Bone marrow (tissue), 2 donors: Measurements from ENCODE around the gene RXFP3.
"Not testable (repeated sequence)": the region's sequence is repeated elsewhere in the genome, so short reads cannot be mapped to it uniquely, and the experiment has no call there.

ENCODE experiments used
- DNase-seq, 2 donors: peaks; one replicate each; lab custom pipeline; 2025; lab: John Stamatoyannopoulos, UW

Gene RXFP3

DNA sequence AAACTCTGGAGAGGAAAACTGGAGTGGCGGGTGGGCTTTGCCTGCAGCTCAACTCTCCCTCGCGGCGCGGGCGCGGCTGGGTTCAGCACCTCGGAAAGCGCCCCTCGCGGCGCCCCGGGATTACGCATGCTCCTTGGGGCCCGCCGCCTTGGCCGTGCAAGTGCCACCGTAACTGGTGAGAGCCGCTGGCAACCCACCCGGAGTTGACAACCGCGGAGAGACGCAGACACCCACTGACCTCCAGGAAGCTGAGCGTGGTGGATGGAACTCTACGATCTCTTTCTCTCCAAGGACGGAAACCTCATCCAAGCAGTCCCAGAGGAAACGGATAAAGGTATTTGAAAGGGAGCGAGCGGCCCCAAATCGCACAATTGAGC lies 194 bp upstream of the RXFP3 start:
- no peak for DNase-seq

- no peak for DNase-seq
Measured at GRCh38 chr5:33937017-33937706, 976 bp downstream of the RXFP3 start.

DNA sequence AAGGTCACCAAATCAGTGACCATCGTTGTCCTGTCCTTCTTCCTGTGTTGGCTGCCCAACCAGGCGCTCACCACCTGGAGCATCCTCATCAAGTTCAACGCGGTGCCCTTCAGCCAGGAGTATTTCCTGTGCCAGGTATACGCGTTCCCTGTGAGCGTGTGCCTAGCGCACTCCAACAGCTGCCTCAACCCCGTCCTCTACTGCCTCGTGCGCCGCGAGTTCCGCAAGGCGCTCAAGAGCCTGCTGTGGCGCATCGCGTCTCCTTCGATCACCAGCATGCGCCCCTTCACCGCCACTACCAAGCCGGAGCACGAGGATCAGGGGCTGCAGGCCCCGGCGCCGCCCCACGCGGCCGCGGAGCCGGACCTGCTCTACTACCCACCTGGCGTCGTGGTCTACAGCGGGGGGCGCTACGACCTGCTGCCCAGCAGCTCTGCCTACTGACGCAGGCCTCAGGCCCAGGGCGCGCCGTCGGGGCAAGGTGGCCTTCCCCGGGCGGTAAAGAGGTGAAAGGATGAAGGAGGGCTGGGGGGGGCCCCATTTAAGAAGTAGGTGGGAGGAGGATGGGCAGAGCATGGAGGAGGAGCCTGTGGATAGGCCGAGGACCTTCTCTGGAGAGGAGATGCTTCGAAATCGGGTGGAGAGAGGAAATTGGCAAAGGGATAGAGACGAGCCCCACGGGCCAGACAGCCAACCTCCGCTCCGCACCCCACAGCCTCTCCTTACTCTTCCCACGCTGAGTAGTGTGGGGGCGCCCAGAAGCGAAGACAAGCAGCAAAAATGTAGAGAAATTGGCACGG lies 1.7 kb downstream of the RXFP3 start:
- DNase-seq: no peak

GRCh38 chr5:33938507-33938796 lies 2.3 kb downstream of the RXFP3 start:
- DNase-seq: no peak

DNA sequence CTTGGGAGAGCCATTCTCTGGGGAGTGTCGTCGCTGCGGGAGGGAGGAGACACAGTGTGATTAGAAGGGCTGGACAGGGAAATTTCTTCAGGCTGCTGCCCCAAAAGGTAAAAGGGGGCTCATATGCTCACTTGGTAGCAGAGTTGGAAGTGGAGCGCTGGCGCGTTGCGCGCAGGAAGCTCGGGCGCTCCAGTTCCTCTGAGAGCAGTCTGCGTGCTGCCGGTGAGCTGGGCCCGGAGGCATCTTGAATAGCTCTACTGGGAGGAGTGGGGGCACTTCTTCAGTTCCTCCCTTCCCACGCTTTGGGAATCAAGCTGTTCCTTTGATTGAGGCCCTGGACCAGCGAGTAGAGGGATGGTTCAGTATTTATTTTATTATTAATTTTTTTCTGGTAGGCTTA lies 2.7 kb downstream of the RXFP3 start:
- no peak for DNase-seq

DNA sequence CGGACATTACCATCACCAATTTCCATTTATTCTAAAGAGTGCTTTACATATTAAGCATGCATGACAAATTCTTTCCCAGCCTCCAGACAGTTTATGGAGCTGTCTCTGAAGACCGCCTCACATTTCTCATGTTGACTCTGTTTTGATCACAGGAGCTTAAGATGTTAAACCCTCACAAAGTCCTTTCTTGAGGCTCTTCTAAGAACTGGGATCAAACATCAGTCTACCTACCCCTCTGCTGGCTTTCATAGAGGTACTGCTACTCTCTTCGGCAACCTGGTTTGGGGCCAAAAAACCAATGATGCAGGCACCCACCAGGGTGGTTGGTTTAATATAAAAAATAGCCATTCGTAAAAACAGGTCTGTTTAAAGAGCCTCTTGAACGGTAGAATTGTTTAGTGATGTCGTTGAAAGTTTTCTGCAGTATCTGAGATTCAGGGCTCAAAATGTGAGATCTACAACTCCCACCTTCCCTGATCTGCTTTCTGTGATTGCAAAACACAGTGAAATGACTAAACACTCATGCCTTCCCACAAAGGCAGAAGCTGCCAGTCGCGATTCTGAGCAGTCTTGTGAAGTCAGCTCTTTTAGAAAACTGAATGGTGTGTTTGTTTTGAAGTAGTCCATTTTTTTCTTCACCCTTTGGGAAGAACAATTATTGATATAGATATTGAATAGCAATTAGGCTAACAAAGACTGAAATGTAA lies 3.5 kb downstream of the RXFP3 start:
- no peak for DNase-seq

DNA sequence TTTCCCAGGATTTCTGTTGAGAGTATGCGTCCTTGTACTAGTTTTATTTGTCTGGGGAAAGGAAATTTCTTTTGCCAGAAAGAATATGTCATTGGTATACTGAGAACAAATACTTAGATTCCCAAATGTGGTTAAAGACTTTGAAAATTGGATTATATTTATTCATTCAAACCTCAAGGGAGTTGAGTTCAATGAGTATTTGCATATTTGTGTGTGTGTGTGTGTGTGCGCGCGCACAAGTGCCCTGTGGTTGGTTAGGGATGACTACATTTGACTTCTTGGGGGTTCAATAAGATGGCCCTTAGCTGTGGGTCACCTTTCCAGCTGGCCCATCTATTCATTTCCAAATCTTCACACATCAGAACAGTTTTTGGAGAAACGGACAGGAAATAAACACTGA lies 4.9 kb downstream of the RXFP3 start:
- DNase-seq: no peak

DNA sequence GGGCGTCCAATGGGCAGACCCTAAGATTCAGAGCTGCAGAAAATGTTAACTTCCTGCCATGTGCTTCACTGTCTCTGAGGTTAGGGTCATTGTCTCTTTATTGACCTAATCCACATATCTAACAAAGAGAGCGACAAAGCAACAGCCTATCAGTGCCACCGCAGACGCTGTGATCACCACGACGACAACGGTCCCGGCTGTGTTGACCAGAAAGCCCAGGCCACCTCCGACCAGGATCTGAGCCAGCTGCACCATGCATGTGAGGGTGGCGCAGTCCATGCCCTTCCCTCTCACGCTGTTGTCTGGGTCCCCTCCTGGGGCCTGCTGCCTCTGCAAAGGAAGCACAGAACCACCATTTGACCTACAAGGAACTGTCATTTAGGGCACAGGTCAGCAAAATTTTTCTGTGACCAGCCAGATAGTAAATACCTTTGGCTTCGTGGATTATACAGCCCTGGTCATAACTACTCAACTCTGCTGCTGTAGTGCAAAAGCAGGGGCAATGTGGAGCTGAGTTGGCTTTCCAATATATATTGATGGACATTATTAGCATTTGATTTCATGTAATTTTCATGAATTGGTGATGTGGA lies 8.5 kb downstream of the RXFP3 start:
- no peak for DNase-seq

GRCh38 chr5:33952175-33952574 lies 16.0 kb downstream of the RXFP3 start:
- not testable (repeated sequence) for DNase-seq

GRCh38 chr5:33957577-33958150 lies 21.5 kb downstream of the RXFP3 start:
- no peak for DNase-seq

GRCh38 chr5:33958176-33958575 lies 22.0 kb downstream of the RXFP3 start:
- no peak for DNase-seq

DNA sequence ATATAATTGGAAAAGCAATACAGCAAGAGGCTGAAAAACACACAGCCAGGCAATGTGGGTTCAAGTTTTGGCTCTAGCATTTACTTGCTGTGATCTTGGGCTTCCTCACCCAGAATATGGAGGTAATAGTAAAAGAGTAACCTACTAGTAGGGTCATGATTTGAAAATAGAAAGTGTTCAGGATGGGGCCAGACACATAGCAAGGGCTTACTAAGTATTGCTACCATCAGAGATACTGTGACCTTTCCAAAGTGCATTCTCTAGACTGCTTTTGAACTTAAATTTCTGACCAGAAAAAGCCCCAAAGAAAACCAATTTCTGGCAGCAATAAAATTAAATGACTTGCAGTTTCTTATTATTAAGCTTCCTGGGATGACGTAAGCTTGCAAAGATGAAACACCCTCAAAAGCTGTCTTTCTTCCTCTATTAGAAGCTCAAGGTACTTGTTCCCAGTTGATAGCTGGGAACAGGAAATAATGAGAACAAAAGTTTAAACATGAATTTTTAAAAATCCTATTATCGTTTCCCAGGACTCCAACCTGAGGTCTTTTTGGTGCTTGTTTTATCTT lies 28.0 kb downstream of the RXFP3 start:
- DNase-seq: no peak

DNA sequence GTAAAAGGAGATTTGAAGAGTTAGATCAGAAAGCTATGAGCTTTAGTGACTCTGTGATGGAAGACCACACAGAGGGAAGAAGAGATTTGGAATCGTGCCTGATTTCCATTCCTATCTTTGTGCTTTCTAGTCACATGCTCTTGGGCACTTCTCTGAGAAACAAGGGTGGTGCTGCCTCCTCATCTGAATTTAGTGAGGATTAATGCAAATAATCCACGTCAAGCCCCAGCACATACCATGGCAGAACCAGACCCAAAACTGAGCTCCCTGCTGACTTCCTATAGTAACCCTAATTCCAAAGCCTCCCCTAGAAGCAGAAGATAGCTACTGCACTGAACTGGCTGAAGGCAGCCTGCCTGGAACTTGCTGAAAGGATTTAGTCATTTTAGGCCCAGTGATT lies 30.6 kb downstream of the RXFP3 start:
- no peak for DNase-seq

DNA sequence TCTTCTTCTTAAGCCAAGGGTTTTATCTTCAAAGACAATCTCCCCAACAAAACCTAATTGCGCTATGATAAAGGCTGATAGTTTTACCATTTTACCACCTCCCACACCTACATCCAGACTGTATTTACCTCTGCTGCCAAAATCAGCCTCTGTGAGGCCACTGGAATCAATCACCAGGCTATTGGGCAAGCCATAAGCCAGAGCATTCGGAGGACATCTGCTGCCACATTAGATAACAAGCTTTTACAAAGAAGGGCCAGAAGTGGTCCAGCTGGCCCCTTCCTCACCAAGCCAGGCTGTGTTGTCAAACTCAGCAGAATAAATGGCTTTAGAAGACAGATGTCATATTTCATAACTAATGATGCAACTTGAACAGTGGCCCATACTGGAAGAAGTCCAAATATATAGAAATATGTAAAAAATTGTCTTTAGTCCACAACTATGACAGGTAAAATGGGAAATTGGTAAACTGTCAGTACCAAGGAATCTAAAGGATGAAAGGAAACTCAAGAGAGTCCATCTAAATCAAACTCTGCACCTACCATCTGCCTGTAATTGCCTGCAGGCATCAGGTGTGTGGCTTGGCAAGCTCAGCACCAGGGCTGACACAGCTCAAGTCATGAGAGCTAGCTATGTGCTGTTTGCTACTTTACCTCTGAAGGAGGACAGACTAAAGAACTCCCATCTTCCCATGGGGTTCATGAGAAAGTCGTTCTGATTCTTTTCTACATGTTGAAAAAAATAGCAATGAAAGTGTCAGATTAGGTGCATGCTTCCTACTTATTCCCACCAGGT lies 32.2 kb downstream of the RXFP3 start:
- no peak for DNase-seq

- DNase-seq: no peak
Measured at GRCh38 chr5:33969572-33970452, 33.6 kb downstream of the RXFP3 start.

DNA sequence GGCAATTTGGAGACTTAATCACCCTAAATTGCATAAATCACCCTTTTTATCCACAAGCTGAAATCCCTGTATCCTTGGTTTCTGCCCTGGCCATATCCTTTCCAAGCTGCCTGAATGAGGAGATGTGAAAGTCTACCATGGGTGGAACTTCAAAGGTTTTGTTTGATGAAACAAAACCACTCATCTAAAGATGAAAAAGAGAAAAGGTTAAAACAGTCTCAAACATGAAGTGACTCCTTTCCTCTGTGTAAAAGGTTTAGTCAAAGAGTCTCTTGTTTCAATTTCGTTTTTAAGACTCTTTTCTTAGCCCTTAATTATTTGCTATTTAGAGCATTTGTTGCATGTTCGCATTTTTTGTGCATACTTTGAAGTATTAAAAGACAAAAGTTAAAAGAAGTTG lies 37.1 kb downstream of the RXFP3 start:
- no peak for DNase-seq

GRCh38 chr5:33975852-33976251 lies 39.7 kb downstream of the RXFP3 start:
- DNase-seq: no peak

DNA sequence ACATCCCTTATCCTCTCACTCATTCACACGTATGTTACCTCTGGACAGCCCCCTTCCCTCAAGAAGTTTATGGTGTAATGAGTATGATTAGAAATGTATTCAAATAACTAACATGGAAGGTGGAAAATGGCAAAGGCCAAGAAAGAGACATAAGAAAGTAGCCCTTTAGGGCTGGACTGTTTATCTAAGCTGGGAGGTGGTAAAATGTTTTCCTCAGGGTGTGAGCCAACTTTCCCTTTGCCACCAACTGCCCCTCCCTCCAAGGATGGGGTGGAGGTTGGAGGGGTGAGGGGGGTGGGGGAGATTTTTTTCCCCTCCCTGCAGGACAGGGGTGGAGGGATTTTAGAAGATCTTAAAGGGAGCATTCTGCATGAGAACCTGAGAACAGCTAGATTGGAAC lies 40.1 kb downstream of the RXFP3 start:
- DNase-seq: no peak

GRCh38 chr5:33978306-33978705 lies 42.1 kb downstream of the RXFP3 start:
- no peak for DNase-seq

DNA sequence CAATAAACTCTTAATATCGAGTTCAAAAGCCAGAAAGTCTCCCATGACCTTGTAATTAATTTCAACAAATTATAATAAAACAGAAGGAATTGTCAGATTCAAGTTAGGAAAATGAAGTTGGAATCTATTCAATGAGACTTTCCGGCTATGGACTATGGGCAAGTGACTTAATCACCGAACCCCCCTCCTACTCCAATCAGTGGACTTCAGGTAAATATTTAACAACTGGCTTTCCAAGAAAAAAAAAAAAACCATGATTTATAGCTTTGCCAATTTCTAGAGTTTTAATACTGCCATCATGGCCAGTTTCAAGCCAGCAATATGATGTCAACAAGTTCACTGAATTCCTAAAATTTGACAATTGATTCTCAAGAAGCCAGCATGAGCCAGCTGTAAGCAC lies 43.8 kb downstream of the RXFP3 start:
- no peak for DNase-seq
